Activated T-helper 9 cell treated with anti-CD3 and anti-CD28 coated beads, Interleukin-2, amount 50 U/mL, for 16 hours (primary cell): ENCODE data around the gene IDH3A.

ENCODE experiments used
- DNase-seq: peaks from one replicate; pipeline ENCODE4 v3.0.0-alpha.2; 2020; ENCODE audit warnings: low read depth

The IDH3A gene

GRCh38 chr15:78204351-78205309 is 55.5 kb downstream of the IDH3A start:
- DNase-seq, result no peak

GRCh38 chr15:78205337-78205736 is 56.2 kb downstream of the IDH3A start:
- no peak for DNase-seq

GRCh38 chr15:78205856-78206255 is 56.7 kb downstream of the IDH3A start:
- DNase-seq, result no peak

GRCh38 chr15:78206326-78207109 is 57.4 kb downstream of the IDH3A start:
- DNase-seq, result no peak

GRCh38 chr15:78207110-78207458 is 57.9 kb downstream of the IDH3A start:
- no peak for DNase-seq

GRCh38 chr15:78207641-78208340 is 58.6 kb downstream of the IDH3A start:
- no peak for DNase-seq

GRCh38 chr15:78208341-78208844 is 59.2 kb downstream of the IDH3A start:
- no peak for DNase-seq

- no peak for DNase-seq
Measured at GRCh38 chr15:78208887-78209645, 59.9 kb downstream of the IDH3A start.

- no peak for DNase-seq
Measured at GRCh38 chr15:78209646-78210348, 60.6 kb downstream of the IDH3A start.

- no peak for DNase-seq
Measured at GRCh38 chr15:78210349-78210717, 61.2 kb downstream of the IDH3A start.

GRCh38 chr15:78211189-78211921 is 62.2 kb downstream of the IDH3A start:
- no peak for DNase-seq

GRCh38 chr15:78212008-78212407 is 62.8 kb downstream of the IDH3A start:
- DNase-seq, result no peak

GRCh38 chr15:78212546-78213424 is 63.6 kb downstream of the IDH3A start:
- DNase-seq, result no peak

GRCh38 chr15:78213425-78213750 is 64.2 kb downstream of the IDH3A start:
- DNase-seq, result no peak

GRCh38 chr15:78213956-78214355 is 64.8 kb downstream of the IDH3A start:
- no peak for DNase-seq

- DNase-seq, result no peak
Measured at GRCh38 chr15:78216276-78217104, 67.3 kb downstream of the IDH3A start.

- DNase-seq, result no peak
Measured at GRCh38 chr15:78220713-78221112, 71.6 kb downstream of the IDH3A start.
